Subcutaneous abdominal adipose tissue (tissue), 5 donors: ENCODE results near the gene CMIP.

Experiments used
- H3K27ac ChIP-seq: one replicate; pipeline ENCODE4 v1.7.0; 2013; ENCODE audit warnings: low read depth, mild to moderate bottlenecking, inconsistent platforms, low read length, moderate library complexity
- H3K27me3 ChIP-seq, 5 donors: one replicate each; pipeline ENCODE4 v1.7.0; 2013; ENCODE audit warnings: low read length in 5 of 5, inconsistent platforms in 1 of 5; ENCODE audit not compliant: control insufficient read depth in 5 of 5, insufficient read depth in 4 of 5
- H3K36me3 ChIP-seq, 5 donors: one replicate each; pipeline ENCODE4 v1.7.0; 2013; ENCODE audit warnings: low read length in 5 of 5; ENCODE audit not compliant: control insufficient read depth in 5 of 5, insufficient read depth in 5 of 5
- H3K4me1 ChIP-seq, 5 donors: one replicate each; pipeline ENCODE4 v1.7.0; 2013; ENCODE audit warnings: low read length in 5 of 5, mild to moderate bottlenecking in 3 of 5, moderate library complexity in 1 of 5; ENCODE audit not compliant: control insufficient read depth in 5 of 5, insufficient read depth in 5 of 5
- H3K4me3 ChIP-seq, 5 donors: one replicate each; pipeline ENCODE4 v1.7.0; 2013; ENCODE audit warnings: low read length in 5 of 5, low read depth in 1 of 5
- H3K9ac ChIP-seq, 5 donors: one replicate each; pipeline ENCODE4 v1.7.0; 2013; ENCODE audit warnings: low read length in 5 of 5, mild to moderate bottlenecking in 4 of 5, moderate library complexity in 3 of 5
- H3K9me3 ChIP-seq, 5 donors: one replicate each; pipeline ENCODE4 v1.7.0; 2013; ENCODE audit warnings: low read length in 5 of 5; ENCODE audit not compliant: control insufficient read depth in 5 of 5
- donor health status: healthy.
- donor health status: healthy.
- donor health status: healthy.
- donor health status: healthy.
- donor health status: healthy.

Gene CMIP

DNA sequence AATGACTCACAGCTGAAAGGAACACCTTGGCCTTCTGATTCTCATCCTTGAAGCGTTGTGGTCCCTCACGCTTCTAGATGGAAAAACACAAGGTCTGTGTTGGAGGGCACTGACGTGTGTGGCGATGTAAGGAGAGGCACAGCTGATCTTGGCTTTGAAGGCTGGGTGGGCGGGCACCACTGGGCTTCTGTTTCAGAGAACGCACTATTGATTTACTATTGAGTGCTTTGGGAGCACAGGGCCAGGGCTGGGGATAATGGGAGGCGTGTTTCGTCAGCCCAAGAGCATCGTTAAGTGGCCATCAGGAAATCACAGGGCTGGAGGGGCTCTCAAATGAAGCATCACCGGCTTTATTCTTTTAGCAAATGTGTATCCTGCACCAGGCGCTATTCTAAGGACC lies 70.7 kb downstream of the CMIP start:
- Histone ChIP-seq H3K27ac (peak overlapping the region; percentile 71), H3K9ac (peak overlapping the region in 1 of 5 donors; percentile 24), H3K36me3 (no peaks in the 10 kb centered on the region), H3K4me1 (peaks cover 22 to 72% (median 65%) of the 10 kb centered on the region in 5 donors), H3K27me3 (no peaks in the 10 kb centered on the region), H3K9me3 (no peaks in the 10 kb centered on the region), H3K4me3 (no peak overlapping the region)

DNA sequence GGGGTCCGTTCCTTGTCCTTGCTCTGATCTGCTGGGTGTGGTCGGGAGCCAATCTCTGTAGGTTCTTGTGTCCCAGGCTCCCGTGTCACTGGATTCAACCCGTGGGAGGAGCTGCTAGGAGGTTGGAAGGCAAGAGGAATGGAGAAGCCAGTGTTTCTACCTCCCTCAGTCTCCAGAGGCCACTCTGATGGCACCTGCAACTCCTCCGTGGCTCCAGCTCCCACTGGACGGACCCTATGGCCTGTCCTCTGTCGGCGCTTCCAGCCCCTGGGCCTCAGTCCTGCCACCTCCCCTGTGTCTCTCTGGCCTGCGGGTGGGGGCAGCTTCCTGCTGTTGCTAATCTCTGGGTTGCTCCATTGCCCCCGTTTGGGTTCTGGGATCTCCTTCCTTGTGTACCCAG lies 71.1 kb downstream of the CMIP start:
- peaks cover 22 to 76% (median 66%) of the 10 kb centered on the region in 5 donors for H3K4me1 ChIP-seq
- H3K9ac ChIP-seq: peak overlapping the region in 1 of 5 donors; percentile 68
- H3K27me3 ChIP-seq: no peaks in the 10 kb centered on the region
- H3K4me3 ChIP-seq: peak overlapping the region in 1 of 5 donors; percentile 27
- no peaks in the 10 kb centered on the region for H3K36me3 ChIP-seq
- peak overlapping the region; percentile 71 for H3K27ac ChIP-seq
- no peaks in the 10 kb centered on the region for H3K9me3 ChIP-seq

DNA sequence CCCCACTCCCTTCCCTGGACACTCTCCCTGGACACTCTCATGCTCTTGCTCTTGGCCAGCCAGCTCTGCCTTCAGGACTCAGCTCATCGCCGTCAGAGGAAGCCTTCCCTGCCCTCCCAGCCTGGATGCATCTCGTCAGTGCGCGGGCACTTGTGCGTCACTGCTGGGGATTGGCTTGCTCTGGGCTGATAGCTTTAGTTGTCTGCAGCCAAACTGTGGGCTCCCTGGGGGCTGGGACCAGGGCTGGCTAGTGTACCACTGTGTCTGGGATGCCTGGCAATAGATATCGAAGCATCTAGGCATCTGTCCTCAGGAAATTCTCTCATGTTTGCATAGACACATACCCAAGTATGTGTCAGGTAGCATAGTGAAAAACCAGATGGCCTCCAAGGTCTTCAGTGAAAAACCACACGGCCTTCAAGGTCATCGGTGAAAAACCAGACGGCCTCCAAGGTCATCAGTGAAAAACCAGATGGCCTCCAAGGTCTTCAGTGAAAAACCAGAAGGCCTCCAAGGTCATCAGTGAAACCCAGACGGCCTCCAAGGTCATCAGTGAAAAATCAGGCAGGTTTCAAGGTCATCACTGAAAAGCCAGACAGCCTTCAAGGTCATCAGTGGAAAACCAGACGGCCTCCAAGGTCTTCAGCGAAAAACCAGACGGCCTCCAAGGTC lies 72.0 kb downstream of the CMIP start:
- Histone ChIP-seq H3K27ac (peak overlapping the region; percentile 71), H3K9ac (no peak overlapping the region), H3K4me3 (peak overlapping the region in 2 of 5 donors; percentile 27 to 42), H3K9me3 (no peaks in the 10 kb centered on the region), H3K4me1 (peaks cover 22 to 81% (median 66%) of the 10 kb centered on the region in 5 donors), H3K36me3 (no peaks in the 10 kb centered on the region), H3K27me3 (no peaks in the 10 kb centered on the region)

DNA sequence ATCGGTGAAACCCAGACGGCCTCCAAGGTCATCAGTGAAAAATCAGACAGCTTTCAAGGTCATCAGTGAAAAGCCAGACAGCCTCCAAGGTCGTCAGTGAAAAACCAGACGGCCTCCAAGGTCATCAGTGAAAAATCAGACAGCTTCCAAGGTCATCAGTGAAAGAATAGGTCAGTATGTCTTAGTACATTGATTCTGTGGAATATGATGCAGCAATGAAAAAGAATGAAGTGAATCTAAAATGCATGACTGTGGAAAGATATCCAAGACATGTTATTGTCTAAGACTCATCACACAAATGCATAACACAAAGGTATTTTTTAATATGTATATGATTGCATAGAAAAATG lies 72.5 kb downstream of the CMIP start:
- H3K27me3 ChIP-seq: no peaks in the 10 kb centered on the region
- H3K9ac ChIP-seq: no peak overlapping the region
- no peaks in the 10 kb centered on the region for H3K36me3 ChIP-seq
- H3K4me1 ChIP-seq: peaks cover 22 to 81% (median 66%) of the 10 kb centered on the region in 5 donors
- H3K9me3 ChIP-seq: no peaks in the 10 kb centered on the region
- H3K4me3 ChIP-seq: no peak overlapping the region
- H3K27ac ChIP-seq: peak overlapping the region; percentile 71

DNA sequence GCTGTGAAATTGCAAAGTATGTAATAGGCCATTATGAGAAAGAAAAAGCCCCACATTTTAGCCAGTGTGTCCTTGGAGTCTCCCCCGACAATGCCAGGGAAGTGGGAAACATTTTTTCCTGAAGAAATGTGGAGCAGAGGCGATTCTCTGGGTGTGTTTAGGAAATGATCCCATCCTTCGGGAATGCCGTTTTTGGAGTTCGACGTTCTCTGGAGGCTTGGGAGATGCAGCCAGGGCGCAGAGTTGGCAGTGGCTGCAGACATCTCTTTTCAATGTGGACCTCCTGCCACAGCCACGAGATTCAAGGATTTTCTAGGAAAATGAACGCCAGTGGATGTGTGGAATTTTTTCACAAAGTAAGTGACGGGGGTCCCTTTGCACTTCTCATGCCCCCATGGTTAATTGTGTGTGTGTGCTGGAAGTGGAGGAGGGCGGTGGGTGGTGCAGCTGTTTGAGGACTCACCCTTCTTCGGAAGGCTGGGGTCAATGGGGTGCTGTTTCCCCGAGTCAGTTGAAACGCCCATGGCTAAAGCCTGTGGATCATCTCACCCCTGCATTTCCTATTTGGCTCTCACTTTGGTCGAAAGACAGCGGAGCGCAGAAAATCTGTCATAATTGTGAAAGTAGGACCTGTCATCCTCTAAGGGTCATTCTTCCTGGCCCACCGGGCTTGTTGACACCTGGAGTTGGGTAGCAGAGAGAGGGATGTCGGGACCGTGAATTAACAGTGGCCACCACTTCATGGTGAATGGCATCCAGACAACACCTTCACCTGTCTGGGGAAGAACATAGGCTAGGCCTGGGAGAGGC lies 73.2 kb downstream of the CMIP start:
- peaks cover 21 to 79% (median 64%) of the 10 kb centered on the region in 5 donors for H3K4me1 ChIP-seq
- H3K27me3 ChIP-seq: no peaks in the 10 kb centered on the region
- H3K36me3 ChIP-seq: no peaks in the 10 kb centered on the region
- peak overlapping the region; percentile 71 for H3K27ac ChIP-seq
- H3K4me3 ChIP-seq: peak overlapping the region in 4 of 5 donors; percentile 4 to 45 (median 14)
- peak overlapping the region in 2 of 5 donors; percentile 9 to 66 for H3K9ac ChIP-seq
- no peaks in the 10 kb centered on the region for H3K9me3 ChIP-seq

DNA sequence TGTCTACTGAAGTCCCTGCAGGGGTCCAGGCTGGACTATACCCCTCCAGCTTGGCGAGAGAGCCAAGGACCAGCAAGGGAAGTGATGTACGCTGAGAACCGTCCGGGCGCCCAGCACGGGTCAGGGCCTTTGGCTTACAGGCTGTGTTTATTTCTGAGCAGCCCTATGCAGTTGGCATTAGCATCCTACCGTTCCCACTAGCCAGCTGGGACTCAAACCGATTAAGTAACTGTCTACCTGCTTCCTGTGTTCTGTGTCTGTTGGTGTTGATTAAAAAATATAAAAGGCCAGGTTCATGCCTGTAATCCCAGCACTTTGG lies 73.8 kb downstream of the CMIP start:
- Histone ChIP-seq H3K4me1 (peaks cover 16 to 74% (median 58%) of the 10 kb centered on the region in 5 donors), H3K9me3 (no peaks in the 10 kb centered on the region), H3K4me3 (peak overlapping the region in 4 of 5 donors; percentile 4 to 45 (median 14)), H3K36me3 (peaks cover 0 to 2% (median 0%) of the 10 kb centered on the region in 5 donors), H3K27me3 (no peaks in the 10 kb centered on the region), H3K27ac (peak overlapping the region; percentile 71), H3K9ac (peak overlapping the region in 2 of 5 donors; percentile 9 to 66)

DNA sequence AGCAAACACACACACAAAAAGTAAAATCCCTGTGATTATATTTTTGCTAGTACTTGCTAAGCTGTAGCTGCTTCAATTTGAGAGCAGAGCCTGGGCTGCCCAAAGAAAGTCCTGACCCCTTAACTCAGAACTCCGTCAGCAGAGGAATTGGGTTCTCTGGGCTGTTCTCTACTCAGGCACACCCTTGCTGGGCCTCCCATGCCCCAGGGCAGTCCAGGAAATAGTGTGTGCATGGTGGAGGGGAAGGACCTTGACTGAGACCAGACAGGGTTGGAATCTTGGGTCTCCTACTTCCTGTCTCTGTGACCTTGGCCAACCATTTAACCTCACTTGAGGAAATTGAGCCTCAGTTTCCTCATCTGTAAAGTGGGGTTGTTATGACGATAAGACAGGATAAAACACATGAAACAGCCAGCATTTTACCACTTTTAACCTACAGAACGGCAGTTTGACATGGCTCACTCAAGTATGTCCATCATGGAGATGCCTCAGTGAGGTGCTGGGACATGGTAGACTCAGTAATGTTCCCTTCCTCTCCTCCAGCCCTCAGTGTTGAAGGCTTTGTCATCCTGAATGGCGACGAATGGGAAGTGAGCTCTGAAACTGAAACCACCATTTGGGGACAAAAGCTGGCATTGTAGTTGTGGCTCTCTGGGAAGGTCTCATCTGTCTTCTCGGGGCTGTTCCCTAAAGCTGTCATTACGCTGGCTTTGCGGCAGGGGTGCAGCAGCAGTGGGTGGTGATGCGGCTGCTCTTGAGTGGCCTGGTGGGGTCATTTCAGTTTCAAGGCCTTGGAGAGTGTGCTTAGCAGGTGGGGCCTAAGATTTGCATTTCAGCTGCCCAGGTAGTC lies 74.9 kb downstream of the CMIP start:
- Histone ChIP-seq H3K27ac (peak overlapping the region; percentile 35), H3K4me3 (no peak overlapping the region), H3K4me1 (peaks cover 12 to 62% (median 50%) of the 10 kb centered on the region in 5 donors), H3K9ac (peak overlapping the region in 1 of 5 donors; percentile 26), H3K9me3 (no peaks in the 10 kb centered on the region), H3K36me3 (peaks cover 0 to 7% (median 0%) of the 10 kb centered on the region in 5 donors), H3K27me3 (no peaks in the 10 kb centered on the region)

DNA sequence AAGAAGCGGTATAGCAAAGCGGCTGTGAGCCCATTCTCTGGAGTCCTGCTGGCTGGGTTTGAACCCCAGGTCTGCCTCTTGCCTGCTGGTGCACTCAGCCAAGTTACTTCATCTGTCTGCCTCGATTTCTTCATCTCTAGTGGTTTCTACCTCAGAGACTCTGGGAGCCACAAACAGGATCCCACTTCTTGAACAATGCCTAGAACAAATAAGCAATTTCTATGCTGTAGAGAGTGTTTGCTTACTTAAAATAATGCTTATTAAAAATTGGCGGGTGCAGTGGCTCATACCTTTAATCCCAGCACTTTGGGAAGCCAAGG lies 75.5 kb downstream of the CMIP start:
- Histone ChIP-seq H3K36me3 (peaks cover 0 to 7% (median 0%) of the 10 kb centered on the region in 5 donors), H3K27me3 (no peaks in the 10 kb centered on the region), H3K9me3 (no peaks in the 10 kb centered on the region), H3K4me3 (no peak overlapping the region), H3K27ac (peak overlapping the region; percentile 35), H3K9ac (peak overlapping the region in 1 of 5 donors; percentile 26), H3K4me1 (peaks cover 12 to 56% (median 45%) of the 10 kb centered on the region in 5 donors)

DNA sequence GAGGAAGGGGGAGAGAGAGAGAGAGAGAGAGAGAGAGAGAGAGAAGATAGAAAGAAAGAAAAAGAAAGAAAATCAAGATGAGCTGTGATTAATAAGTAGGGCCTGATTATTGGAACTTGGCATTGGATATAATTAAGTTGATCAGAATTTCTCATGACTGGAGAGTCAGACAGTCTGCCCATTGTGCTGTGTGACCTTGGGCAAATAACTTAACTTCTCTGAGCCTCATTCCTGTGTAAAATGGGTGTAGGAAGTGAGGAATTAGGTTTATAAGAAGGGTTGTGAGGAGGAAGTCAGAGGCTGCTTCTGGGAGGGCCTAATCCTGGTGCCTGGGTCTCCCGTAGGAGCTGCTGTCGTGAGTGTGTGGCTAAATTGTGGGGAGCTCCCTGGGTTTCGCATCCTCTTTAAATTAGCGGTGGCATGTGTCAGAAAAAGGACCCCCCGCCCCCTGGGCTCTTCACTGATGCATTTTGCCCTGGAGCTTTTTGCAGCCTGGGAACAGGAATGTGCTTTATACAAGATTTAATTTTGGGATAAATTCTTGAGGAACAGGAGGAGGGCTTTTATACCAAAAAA lies 76.0 kb downstream of the CMIP start:
- no peak overlapping the region for H3K4me3 ChIP-seq
- peak overlapping the region; percentile 35 for H3K27ac ChIP-seq
- no peaks in the 10 kb centered on the region for H3K9me3 ChIP-seq
- peaks cover 9 to 52% (median 39%) of the 10 kb centered on the region in 5 donors for H3K4me1 ChIP-seq
- H3K9ac ChIP-seq: no peak overlapping the region
- H3K36me3 ChIP-seq: peaks cover 0 to 7% (median 0%) of the 10 kb centered on the region in 5 donors
- no peaks in the 10 kb centered on the region for H3K27me3 ChIP-seq
